Measurements from ENCODE around the gene BCAN.
A peak's percentile ranks its signal among the peaks of the same experiment; 100 is the strongest.

BCAN gene

GRCh38 chr1:156666862-156667609, 25.1 kb downstream of the BCAN start:
- intact Hi-C loops (cut with DNase I), result no loop called here
- no peak for DNase-seq

GRCh38 chr1:156667610-156667967, 25.7 kb downstream of the BCAN start:
- intact Hi-C loops (cut with DNase I), result no loop called here
- DNase-seq, result no peak

- no peak for DNase-seq
- intact Hi-C loops (cut with DNase I), result no loop called here
Observed at GRCh38 chr1:156667968-156668709, 26.2 kb downstream of the BCAN start.

GRCh38 chr1:156668801-156669637, 27.1 kb downstream of the BCAN start:
- intact Hi-C loops (cut with DNase I), result no loop called here
- DNase-seq, result no peak

GRCh38 chr1:156669794-156670193, 27.9 kb downstream of the BCAN start:
- intact Hi-C loops (cut with DNase I), result no loop called here
- no peak for DNase-seq

- DNase-seq, result no peak
- intact Hi-C loops (cut with DNase I), result no loop called here
Observed at GRCh38 chr1:156670359-156670758, 28.4 kb downstream of the BCAN start.

- no peak for DNase-seq
- intact Hi-C loops (cut with DNase I), result no loop called here
Observed at GRCh38 chr1:156670791-156671190, 28.9 kb downstream of the BCAN start.

- intact Hi-C loops (cut with DNase I), result no loop called here
- DNase-seq, result no peak
Observed at GRCh38 chr1:156671804-156672203, 29.9 kb downstream of the BCAN start.

GRCh38 chr1:156673387-156674121, 31.6 kb downstream of the BCAN start:
- intact Hi-C loops (cut with DNase I), result no loop called here
- DNase-seq, result peak in 35 of 42 donors; percentile 28 to 86 (median 64)

- peak in 1 of 42 donors; percentile 63 for DNase-seq
- intact Hi-C loops (cut with DNase I), result no loop called here
Observed at GRCh38 chr1:156675210-156676113, 33.5 kb downstream of the BCAN start.

GRCh38 chr1:156676114-156676819, 34.4 kb downstream of the BCAN start:
- no peak for DNase-seq
- intact Hi-C loops (cut with DNase I), result no loop called here

- peak in 40 of 42 donors; percentile 45 to 90 (median 67) for DNase-seq
- intact Hi-C loops (cut with DNase I), result no loop called here
Observed at GRCh38 chr1:156676820-156677615, 35.1 kb downstream of the BCAN start, which contains the start of gene NES. TSS of gene NES (minus strand) at chr1:156677407. CDS start at chr1:156677264, 143 bp downstream.

- peak in 41 of 42 donors; percentile 58 to 92 (median 79) for DNase-seq
- intact Hi-C loops (cut with DNase I), result loop anchor here (1.0 kb wide), 1 partner anchor 18 kb away; no protein-coding TSS in a partner anchor
Observed at GRCh38 chr1:156677616-156678596, 36.0 kb downstream of the BCAN start.

- DNase-seq, result no peak
- intact Hi-C loops (cut with DNase I), result no loop called here
Observed at GRCh38 chr1:156680056-156680455, 38.1 kb downstream of the BCAN start.
